SK-N-MC (cell line): Measurements from ENCODE around the gene FBXL3.

Experiments
- EZH2 ChIP-seq: fragments of 200-600 bp; sonication (generic); IDR thresholded peaks from one replicate; pipeline ENCODE4 v1.6.1; 2017; ENCODE audit warnings: antibody characterized with exemption
- POLR2AphosphoS5 ChIP-seq: IDR thresholded peaks from 2 replicates; pipeline ENCODE4 v1.6.1; 2012; ENCODE audit warnings: mild to moderate bottlenecking, low read depth, low read length, borderline replicate concordance

GRCh38 chr13:76974618-76974975 lies 52.4 kb downstream of the FBXL3 start:
- TF ChIP-seq POLR2AphosphoS5 (no peak), EZH2 (no peak)
